IPS-NIHi7 (cell line): ENCODE measurements around the gene MAPK8IP2.
A peak's percentile ranks its signal among the peaks of the same experiment; 100 is the strongest.
"Not testable (repeated sequence)": the region's sequence is repeated elsewhere in the genome, so short reads cannot be mapped to it uniquely, and the experiment has no call there.

Experiments
- DNase-seq: peaks from one replicate; pipeline ENCODE4 v3.0.0; 2012; ENCODE audit warnings: mixed read lengths; ENCODE audit errors: extremely low spot score

Gene MAPK8IP2

DNA sequence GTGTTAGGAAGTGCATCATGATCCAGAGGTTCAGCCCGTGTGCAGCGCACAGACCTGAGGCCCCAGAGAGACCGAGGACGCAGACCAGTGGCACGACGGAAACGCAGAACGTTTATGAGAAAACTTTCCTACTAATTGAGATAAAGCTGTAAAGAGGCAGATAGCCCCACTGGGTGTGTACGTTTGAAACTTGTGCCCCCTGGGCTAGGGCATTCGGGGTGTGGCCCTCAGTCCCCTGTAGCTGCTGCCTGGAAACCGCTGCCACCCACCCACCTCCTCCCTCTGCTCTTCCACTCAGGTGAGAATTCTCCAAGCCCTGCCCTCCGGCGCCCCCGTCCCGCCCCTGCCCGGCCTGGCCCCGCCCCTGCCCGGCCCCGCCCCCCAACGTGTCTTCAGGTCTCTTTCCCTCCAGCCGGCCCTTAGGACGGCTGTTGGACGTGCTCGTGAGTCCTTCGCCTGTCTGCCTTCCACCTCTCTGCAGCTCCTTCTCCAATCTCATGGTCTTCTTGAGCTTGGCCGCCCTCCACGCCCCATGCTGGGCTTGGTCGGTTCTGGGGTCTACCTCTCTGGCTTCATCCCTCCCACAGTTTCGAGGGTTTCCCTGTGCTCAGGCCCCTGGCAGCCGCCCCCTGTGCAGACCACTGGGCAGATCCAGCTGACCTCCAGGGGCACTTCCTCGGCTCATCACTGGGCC lies 12.1 kb downstream of the MAPK8IP2 start:
- peak; percentile 88 for DNase-seq

- peak; percentile 59 for DNase-seq
Observed at GRCh38 chr22:50613291-50613981, 12.8 kb downstream of the MAPK8IP2 start.

GRCh38 chr22:50614296-50614695 lies 13.7 kb downstream of the MAPK8IP2 start:
- DNase-seq: not testable (repeated sequence)

- DNase-seq: peak; percentile 83
Observed at GRCh38 chr22:50620593-50621355, 20.2 kb downstream of the MAPK8IP2 start.

DNA sequence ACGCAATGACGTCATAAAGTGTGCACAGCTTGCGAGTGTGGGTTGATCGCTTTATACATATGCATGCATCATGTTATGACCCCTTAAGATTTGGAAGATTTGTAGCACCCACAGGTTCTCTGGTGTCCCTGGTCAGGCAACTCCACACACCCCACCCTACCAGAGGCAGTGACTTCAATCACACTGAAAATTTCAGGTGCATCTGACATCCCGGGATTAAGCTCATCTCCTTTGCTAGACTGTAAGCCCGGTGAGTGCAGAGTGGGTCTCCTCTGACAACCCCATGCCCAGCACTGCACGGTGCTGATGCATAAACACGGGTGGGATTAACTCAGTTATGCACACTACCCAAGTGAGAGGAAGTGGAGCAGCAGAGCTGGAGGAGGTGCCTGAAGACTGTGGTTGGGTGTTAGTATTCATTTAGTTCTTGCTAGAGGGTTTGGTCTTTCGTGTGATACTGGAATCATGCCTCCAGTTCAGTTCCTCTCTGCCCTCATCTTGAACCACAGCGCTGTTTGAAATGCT lies 20.8 kb downstream of the MAPK8IP2 start:
- no peak for DNase-seq

DNA sequence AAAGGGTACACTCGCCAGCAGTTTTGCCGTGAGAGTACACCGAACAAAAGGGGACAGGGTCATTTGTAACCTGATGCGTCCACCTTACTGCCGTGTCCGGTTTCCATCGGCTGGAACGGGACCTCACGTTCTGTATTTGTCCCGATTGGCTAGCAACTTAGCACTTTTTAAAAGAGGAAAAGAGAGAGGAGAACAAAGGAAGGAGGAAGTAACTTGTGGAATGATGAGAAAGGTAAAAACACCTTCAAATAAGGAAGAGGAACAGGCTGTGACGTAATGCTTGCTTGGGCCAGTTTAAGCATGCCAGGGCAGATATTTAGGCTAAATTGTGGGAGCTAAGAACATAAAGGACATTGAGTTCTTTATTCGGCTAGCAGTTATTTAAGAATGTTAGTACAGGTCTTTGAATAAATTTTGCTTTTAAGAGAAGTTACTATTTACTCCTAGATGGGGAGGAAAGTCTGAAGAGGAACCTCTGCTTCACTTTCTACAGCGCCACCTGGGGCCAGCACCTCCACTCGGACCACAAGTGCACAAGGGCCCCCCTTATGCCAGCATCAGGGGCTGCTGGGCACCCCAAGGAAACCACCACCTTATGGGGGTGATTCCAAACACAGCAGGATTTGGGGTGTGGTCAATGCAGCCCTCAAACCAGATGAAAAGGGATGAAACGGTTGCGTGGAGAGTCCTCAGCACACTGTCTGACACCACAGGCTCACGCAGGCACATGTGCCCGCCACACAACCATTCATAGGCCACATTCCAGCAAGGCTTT lies 21.5 kb downstream of the MAPK8IP2 start:
- no peak for DNase-seq

DNA sequence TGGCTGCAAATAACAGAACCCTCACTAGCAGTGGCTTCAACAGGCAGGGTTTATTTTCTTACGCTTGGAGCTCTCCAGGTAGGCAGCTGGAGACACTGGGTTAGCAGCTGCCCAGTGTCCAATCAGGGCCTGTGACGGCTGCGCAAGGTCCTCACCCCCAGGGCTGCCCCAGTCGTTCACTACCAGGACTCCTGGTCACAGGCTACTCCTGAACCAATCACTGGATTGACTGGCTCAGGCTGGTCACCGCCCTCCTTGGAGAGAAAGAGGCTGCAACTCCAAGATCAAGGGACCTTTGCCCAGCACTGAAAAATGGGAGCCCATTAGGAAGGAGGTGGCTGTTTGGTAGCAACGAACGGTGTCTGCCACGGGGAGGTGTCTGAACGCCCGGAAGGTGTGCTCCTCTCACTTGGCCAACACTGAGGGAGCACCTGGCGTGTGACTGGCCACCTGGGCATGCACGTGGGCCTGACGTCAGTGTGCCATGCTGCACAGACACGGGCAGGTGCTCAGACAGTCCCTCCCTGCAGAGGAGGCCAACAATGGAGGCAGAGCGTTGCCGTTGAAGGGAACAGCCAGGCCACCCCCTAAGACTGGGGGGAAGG lies 22.2 kb downstream of the MAPK8IP2 start:
- no peak for DNase-seq

- no peak for DNase-seq
Observed at GRCh38 chr22:50624347-50625130, 23.9 kb downstream of the MAPK8IP2 start.

DNA sequence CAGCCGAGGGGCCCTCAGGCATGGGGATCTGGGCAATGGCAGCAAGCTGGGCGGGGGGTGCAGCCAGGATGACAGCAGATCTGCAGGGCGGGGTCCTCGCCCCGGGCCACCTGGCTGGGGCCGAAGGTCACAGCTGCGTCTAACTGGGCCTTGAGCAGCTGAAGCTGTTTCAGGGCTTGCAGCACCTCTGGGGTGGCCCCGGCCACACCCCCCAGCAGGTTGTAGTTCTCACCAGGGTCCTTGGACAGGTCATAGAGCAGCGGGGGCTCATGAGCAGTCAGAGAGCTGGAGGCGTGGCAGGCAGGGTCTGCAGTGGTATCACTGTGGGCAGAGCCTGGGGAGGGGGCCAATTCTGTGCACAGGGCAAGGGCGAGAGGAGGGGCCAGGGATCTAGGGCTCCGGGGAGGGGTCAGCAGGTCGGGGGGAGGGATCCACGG lies 24.6 kb downstream of the MAPK8IP2 start:
- no peak for DNase-seq

- no peak for DNase-seq
Observed at GRCh38 chr22:50625568-50626313, 25.1 kb downstream of the MAPK8IP2 start.

DNA sequence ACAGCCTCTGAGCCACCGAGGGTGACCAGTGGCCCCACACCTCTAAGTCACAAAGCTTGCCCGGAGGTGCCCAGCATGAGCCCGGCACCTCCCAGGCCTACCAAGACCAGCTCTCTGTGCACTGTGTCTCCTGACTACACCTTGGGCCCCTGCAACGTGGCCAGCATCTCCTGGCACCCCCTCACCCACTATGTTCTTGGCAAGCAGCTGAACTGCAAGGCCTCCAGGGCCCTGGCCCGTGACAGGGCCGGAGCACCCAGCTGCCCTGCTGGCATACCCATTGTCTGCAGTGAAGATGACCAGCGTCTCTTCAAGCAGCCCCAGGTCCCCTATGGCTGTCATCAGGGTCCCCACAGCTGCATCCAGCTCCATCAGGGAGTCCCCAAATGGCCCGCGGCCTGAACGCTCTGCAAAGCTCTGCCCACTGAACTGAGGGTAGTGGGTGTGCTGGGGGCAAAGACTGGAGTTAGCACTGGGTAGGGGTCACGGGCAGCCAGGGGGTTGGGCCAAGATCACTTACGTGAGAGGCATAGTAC lies 25.8 kb downstream of the MAPK8IP2 start:
- DNase-seq: no peak

GRCh38 chr22:50626850-50627641 lies 26.5 kb downstream of the MAPK8IP2 start:
- DNase-seq: no peak

DNA sequence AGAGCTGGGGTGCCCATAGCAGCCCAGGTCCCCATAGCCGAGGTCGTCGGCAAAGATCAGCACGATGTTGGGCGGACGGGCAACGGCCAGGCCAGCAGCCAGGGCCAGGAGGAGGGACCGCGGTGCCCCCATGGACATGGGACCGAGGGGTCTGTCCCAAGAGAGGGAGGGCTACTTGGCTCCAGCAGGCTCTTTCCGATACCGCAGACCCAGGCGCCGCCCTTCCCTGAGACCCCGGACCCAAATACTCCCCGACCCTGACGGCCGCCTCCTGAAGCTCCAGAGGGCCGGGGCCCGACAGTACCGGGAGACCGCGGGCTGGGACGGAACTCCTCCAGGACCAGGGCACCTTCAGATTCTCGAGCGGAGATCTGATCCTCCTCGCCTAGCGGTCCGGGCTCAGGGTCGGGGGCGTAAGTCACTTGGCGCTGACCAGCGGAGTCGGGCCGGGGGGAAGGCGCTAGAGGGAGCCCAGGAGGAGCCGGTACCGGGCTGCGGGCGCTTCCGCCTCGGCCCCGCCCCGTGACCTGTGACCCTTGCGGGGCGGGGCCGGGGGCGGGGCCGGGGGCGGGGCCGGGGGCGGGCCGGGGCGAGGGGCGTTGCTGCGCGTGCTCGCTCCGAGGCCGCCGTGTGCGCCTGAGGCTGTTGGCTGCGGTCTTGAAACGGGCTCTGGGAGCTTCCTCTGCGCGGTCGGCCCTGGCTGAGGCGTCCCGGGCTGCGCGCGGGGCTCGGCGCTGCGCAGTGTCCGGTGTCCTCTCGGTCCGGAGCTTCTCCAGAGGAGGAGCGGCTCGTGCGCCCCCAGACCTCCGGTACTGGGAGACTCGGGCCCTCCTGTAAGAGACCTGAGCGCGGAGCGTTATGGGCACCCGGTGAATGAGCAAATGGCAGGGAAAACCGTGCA lies 27.3 kb downstream of the MAPK8IP2 start, which contains the start of gene ARSA:
ARSA (minus strand) TSS at position 511 of the 901 bp plus-strand sequence; CDS start at position 138, 373 bp downstream.
- DNase-seq: peak; percentile 88

GRCh38 chr22:50628543-50629134 lies 28.0 kb downstream of the MAPK8IP2 start:
- DNase-seq: no peak

GRCh38 chr22:50630376-50630775 lies 29.8 kb downstream of the MAPK8IP2 start:
- DNase-seq: no peak

GRCh38 chr22:50633086-50633485 lies 32.5 kb downstream of the MAPK8IP2 start:
- no peak for DNase-seq

GRCh38 chr22:50633771-50634170 lies 33.2 kb downstream of the MAPK8IP2 start:
- no peak for DNase-seq
